H54 (cell line): ENCODE data around the gene SDSL.

ENCODE experiments used
- DNase-seq: peaks from one replicate; pipeline ENCODE4 v3.0.0; 2011; ENCODE audit warnings: low spot score, mixed read lengths; ENCODE audit not compliant: insufficient read length
- FAIRE-seq: peaks from 3 replicates; lab custom pipeline; 2011; peaks lifted over from hg19 to GRCh38; lab: Jason Lieb, UNC
- POLR2A ChIP-seq: IDR thresholded peaks from 2 replicates; pipeline ENCODE4 v1.6.1; 2011; ENCODE audit warnings: low read depth, mild to moderate bottlenecking, low read length

SDSL gene

GRCh38 chr12:113438523-113439300, 16.5 kb downstream of the SDSL start:
- no peak for TF ChIP-seq POLR2A
- FAIRE-seq = no peak
- DNase-seq = no peak

- TF ChIP-seq POLR2A = no peak
- DNase-seq (no peak), FAIRE-seq (no peak)
Measured at GRCh38 chr12:113439301-113439597, 17.1 kb downstream of the SDSL start.

- no peak for FAIRE-seq
- no peak for DNase-seq
- no peak for TF ChIP-seq POLR2A
Measured at GRCh38 chr12:113439606-113440030, 17.4 kb downstream of the SDSL start.

GRCh38 chr12:113440336-113440735, 18.2 kb downstream of the SDSL start:
- DNase-seq (no peak), FAIRE-seq (no peak)
- TF ChIP-seq POLR2A = no peak

- no peak for TF ChIP-seq POLR2A
- no peak for FAIRE-seq
- no peak for DNase-seq
Measured at GRCh38 chr12:113440947-113441782, 19.0 kb downstream of the SDSL start.

GRCh38 chr12:113443030-113443539, 20.9 kb downstream of the SDSL start:
- DNase-seq (peak; percentile 63), FAIRE-seq (no peak)
- no peak for TF ChIP-seq POLR2A

GRCh38 chr12:113445544-113446171, 23.5 kb downstream of the SDSL start:
- DNase-seq = no peak
- FAIRE-seq = no peak
- no peak for TF ChIP-seq POLR2A

- DNase-seq (no peak), FAIRE-seq (no peak)
- no peak for TF ChIP-seq POLR2A
Measured at GRCh38 chr12:113448873-113449272, 26.7 kb downstream of the SDSL start.

- no peak for TF ChIP-seq POLR2A
- FAIRE-seq = no peak
- no peak for DNase-seq
Measured at GRCh38 chr12:113449299-113449698, 27.1 kb downstream of the SDSL start.

GRCh38 chr12:113449839-113450238, 27.7 kb downstream of the SDSL start:
- no peak for FAIRE-seq
- no peak for DNase-seq
- no peak for TF ChIP-seq POLR2A

GRCh38 chr12:113452458-113452857, 30.3 kb downstream of the SDSL start:
- FAIRE-seq = no peak
- no peak for DNase-seq
- no peak for TF ChIP-seq POLR2A

- TF ChIP-seq POLR2A = no peak
- no peak for DNase-seq
- FAIRE-seq = no peak
Measured at GRCh38 chr12:113453330-113453729, 31.1 kb downstream of the SDSL start.

GRCh38 chr12:113456199-113456598, 34.0 kb downstream of the SDSL start:
- DNase-seq = no peak
- no peak for TF ChIP-seq POLR2A
- no peak for FAIRE-seq

GRCh38 chr12:113456761-113457160, 34.6 kb downstream of the SDSL start:
- no peak for TF ChIP-seq POLR2A
- no peak for FAIRE-seq
- DNase-seq = no peak

GRCh38 chr12:113457185-113457584, 35.0 kb downstream of the SDSL start:
- FAIRE-seq = no peak
- TF ChIP-seq POLR2A = no peak
- DNase-seq = no peak
